Uterus (tissue), 2 donors: ENCODE measurements around the gene DDAH2.

ENCODE experiments used
- POLR2A ChIP-seq, 2 donors: fragments of 450-650 bp; IDR thresholded peaks; one replicate each; pipeline ENCODE4 v1.6.1; 2016; ENCODE audit warnings: antibody characterized with exemption in 2 of 2, mild to moderate bottlenecking in 1 of 2, moderate library complexity in 1 of 2
- TF ChIP-seq, protein P1 (sequence below), 4 experiments: fragments of 200-600 bp in 2 of 4; fragments of 450-650 bp in 2 of 4; sonication (generic) in 2 of 4; IDR thresholded peaks; one replicate each; pipeline ENCODE4 v1.5.1; 2016 to 2019; ENCODE audit warnings: antibody characterized with exemption in 4 of 4, mild to moderate bottlenecking in 2 of 4, moderate library complexity in 1 of 4

DNA sequence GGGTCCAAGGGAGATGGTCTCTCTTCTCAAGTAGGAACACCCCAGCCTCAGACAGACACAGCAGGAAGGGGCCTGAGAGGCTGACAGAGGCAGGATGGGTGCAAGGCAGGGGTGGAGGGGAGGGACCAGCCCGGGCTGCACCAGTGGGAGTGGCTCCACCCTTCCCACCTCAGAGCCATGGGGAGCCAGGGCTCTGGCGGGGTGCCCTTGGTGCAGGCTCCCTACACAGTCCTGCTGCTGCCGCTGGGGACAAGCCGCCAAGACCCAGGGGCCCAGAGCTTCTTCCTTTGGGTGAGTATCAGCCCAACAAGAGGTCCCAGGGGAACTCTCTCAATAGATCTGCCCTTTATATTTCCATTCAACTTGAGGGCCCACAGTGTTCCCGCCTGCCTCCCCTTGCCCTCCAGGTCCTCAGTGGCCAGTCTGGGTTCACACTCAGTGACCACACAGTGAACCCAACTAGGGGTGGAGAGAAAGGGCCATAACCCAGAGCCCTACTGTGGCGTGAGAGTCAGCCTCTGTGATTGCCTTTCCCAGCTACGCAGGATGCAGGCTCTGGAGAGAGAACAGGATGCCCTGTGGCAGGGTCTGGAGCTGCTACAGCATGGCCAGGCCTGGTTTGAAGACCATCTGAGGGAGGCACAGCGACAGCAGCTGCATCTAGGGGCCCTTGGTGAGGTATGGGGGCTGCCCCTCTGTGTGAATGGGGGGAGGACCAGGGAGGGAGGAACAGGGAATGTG lies 33.9 kb upstream of the DDAH2 start:
- no peak for TF ChIP-seq POLR2A (IDR thresholded peaks at IDR 0.05)
- TF ChIP-seq, protein P1, sequence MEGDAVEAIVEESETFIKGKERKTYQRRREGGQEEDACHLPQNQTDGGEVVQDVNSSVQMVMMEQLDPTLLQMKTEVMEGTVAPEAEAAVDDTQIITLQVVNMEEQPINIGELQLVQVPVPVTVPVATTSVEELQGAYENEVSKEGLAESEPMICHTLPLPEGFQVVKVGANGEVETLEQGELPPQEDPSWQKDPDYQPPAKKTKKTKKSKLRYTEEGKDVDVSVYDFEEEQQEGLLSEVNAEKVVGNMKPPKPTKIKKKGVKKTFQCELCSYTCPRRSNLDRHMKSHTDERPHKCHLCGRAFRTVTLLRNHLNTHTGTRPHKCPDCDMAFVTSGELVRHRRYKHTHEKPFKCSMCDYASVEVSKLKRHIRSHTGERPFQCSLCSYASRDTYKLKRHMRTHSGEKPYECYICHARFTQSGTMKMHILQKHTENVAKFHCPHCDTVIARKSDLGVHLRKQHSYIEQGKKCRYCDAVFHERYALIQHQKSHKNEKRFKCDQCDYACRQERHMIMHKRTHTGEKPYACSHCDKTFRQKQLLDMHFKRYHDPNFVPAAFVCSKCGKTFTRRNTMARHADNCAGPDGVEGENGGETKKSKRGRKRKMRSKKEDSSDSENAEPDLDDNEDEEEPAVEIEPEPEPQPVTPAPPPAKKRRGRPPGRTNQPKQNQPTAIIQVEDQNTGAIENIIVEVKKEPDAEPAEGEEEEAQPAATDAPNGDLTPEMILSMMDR (IDR thresholded peaks at IDR 0.05): no peak
